ENCODE results near the gene AUTS2.

Gene AUTS2

DNA sequence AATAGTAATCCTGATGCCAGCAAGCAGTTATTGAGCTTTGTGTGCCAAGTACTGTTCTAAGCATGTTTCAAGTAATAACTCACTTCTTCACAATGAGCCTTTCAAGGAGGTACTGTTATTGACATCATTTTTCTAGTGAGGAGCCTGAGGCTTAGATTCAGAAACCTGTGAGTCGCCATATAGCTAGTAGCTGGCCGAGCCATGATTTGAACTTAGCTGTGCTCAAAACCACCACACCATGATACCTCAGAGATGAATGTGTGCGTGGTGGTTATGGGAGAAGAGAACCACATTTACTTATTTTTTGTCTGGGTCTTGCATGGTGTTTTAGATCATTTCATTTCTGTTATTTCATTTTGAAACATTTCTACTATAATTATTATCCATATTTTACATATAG, 578.9 kb downstream of the AUTS2 start:
- TF ChIP-seq, protein P1, sequence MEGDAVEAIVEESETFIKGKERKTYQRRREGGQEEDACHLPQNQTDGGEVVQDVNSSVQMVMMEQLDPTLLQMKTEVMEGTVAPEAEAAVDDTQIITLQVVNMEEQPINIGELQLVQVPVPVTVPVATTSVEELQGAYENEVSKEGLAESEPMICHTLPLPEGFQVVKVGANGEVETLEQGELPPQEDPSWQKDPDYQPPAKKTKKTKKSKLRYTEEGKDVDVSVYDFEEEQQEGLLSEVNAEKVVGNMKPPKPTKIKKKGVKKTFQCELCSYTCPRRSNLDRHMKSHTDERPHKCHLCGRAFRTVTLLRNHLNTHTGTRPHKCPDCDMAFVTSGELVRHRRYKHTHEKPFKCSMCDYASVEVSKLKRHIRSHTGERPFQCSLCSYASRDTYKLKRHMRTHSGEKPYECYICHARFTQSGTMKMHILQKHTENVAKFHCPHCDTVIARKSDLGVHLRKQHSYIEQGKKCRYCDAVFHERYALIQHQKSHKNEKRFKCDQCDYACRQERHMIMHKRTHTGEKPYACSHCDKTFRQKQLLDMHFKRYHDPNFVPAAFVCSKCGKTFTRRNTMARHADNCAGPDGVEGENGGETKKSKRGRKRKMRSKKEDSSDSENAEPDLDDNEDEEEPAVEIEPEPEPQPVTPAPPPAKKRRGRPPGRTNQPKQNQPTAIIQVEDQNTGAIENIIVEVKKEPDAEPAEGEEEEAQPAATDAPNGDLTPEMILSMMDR (conservative IDR thresholded peaks at IDR 0.05; ENCODE audit: low read length), result no peak
- peak; percentile 75 for DNase-seq (ENCODE audit: low read depth)
- no peak overlapping the region for H3K4me3 ChIP-seq (ENCODE audit: low read length)

DNA sequence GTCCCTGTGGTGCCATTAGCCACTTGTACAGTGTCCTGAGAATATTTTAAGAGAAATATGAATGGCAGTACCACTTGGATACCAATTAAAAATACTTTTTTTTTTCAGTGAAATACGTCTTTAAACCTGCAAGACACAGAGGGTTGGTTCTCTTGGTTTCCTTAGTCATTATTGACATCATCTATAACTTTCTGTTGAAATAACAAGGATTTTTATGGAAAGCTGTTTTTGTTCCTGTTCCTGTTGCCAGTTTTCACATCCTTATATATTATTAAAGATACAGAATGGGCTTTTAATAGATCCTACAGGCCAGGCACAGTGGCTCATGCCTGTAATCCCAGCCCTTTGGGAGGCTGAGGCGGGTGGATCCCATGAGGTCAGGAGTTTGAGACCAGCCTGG, 579.9 kb downstream of the AUTS2 start:
- no peak overlapping the region for H3K4me3 ChIP-seq (ENCODE audit: low read length)
- TF ChIP-seq, protein P1 (conservative IDR thresholded peaks at IDR 0.05; ENCODE audit: low read length), result no peak
- DNase-seq (ENCODE audit: low read depth), result no peak

DNA sequence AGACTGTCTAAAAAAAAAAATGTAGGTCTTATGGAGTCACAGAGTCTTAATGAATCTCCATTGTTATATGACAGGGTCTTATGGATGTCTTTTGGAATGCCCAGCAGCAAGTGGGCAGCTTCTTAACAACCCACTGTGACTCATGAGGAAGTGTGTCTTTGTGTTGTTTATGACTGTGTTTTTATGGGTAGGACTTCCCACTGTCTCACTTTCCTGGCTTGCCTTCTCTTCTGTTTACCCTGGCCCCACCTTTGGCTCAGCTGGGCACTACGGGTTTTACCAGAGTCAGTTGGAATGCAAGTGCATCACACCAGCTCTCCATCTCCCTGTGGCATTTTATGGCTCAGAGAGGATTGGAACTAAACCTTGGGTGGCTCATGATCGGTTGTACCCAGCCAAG, 580.5 kb downstream of the AUTS2 start:
- TF ChIP-seq, protein P1 (conservative IDR thresholded peaks at IDR 0.05; ENCODE audit: low read length), result no peak
- no peak overlapping the region for H3K4me3 ChIP-seq (ENCODE audit: low read length)
- peak; percentile 57 for DNase-seq (ENCODE audit: low read depth)

DNA sequence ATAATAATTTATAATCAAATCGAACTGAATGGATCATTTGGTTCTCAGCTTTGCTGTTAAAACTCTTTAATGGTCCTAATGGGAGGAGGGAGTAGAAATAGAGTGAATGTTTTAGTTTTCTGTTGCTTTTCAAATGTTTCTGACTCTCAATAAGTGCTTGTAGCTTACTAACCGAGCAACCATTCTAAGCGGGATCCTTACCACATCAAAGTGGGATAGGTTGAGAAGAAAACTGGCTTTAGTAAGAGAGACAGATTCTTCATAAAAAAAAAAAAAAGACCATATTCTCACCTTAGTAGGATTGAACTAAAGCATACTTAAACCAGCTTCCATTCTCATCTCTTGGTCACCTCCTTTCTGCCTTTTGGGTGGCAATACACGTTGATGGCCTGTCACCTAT, 584.2 kb downstream of the AUTS2 start:
- no peak for DNase-seq (ENCODE audit: low read depth)
- no peak overlapping the region for H3K4me3 ChIP-seq (ENCODE audit: low read length)
- TF ChIP-seq, protein P1 (conservative IDR thresholded peaks at IDR 0.05; ENCODE audit: low read length), result no peak

DNA sequence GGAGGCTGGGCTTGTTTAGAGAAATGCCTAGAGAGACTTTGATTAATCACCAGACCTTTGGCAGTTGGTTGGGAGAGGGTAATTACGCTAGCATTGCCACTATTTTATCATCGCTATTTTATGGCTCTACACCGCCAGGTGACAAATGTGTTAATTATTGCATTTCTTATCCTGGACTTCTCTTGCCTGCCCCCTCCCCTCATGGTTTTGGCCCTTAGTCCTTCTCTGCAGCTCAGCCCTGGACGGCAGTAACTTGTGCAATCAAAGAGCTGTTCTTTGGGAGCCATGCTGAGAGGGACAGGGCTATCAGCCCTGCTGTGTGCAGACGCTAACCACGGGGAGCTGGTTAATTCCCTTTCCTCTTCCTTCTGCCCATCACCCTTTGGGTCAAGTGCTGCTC, 585.0 kb downstream of the AUTS2 start:
- no peak overlapping the region for H3K4me3 ChIP-seq (ENCODE audit: low read length)
- DNase-seq (ENCODE audit: low read depth), result no peak
- TF ChIP-seq, protein P1 (conservative IDR thresholded peaks at IDR 0.05; ENCODE audit: low read length), result no peak

DNA sequence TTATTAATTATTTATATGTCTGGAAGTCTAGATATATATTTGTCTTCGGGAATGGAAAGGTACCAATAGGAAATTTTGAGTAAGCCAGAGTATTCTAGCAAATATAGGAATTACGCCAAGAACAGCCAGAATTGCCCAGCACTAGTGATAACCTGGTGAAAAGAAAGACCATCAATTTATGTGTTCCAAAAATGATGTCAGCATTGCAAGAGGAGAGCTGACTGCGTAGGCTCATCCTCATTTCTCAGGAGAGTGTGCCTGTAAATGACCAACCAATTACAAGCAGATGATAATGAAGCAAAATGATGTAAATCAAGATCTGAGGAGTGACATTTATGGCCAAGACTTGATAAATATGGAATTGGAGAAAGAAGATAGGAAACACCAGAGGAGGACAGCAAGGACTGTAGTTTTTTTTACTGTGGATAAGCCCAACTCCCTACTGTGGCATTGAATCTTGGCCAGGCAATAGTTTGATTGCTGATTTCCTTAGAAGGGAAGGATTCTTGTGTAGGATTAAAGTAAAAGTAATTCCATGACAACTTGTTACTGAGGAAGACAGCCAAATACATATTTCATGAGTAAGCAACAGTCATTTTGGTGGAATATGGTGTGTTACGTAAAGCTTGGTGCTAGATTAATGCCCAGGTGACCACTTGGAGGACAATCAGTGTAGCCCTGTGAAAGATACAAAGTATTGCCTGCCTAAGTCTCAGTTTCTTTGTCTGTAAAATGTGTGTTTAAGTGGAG, 590.8 kb downstream of the AUTS2 start:
- H3K4me3 ChIP-seq (ENCODE audit: low read length), result no peak overlapping the region
- TF ChIP-seq, protein P1 (conservative IDR thresholded peaks at IDR 0.05; ENCODE audit: low read length), result no peak
- DNase-seq (ENCODE audit: low read depth), result peak; percentile 69

DNA sequence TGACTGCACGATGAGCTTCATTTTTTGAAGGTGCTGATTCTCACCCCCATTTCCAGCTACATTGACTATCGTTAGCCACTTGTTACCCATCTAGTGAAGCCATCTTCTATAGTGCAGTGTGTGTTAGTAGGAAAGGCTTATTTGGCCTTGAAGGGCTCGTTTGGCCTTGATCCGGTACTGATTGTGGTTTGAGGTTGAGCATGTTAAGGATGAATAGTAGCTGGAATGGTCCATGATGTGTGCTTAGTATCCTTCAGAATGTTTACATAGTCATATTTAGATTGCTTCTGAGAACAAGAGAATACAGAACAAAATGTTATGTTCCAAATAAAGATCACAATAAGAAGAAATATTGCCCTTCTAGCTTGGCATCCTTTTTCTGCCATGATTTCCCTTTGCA, 591.5 kb downstream of the AUTS2 start:
- DNase-seq (ENCODE audit: low read depth), result peak; percentile 5
- TF ChIP-seq, protein P1 (conservative IDR thresholded peaks at IDR 0.05; ENCODE audit: low read length), result no peak
- H3K4me3 ChIP-seq (ENCODE audit: low read length), result no peak overlapping the region

Measured in AG10803 (cell line).